Vagina (tissue), 2 donors: ENCODE results near the gene AGBL1. TPM values are rescaled to one million over a fixed set of nuclear protein-coding genes. Genes with fewer than 3 reads are reported as not detected.

Experiments used
- DNase-seq, 2 donors: peaks; one replicate each; pipeline ENCODE4 v3.0.0-alpha.2; 2017; ENCODE audit errors: extremely low spot score in 2 of 2
- H3K27ac ChIP-seq: fragments of 200-600 bp; sonication (generic); one replicate; pipeline ENCODE4 v1.5.1; 2019
- H3K27me3 ChIP-seq: fragments of 200-600 bp; sonication (generic); one replicate; pipeline ENCODE4 v1.5.1; 2019
- H3K36me3 ChIP-seq, 2 donors: fragments of 200-600 bp; sonication (generic); one replicate each; pipeline ENCODE4 v1.5.1; 2017 to 2019
- H3K4me1 ChIP-seq: fragments of 200-600 bp; sonication (generic); one replicate; pipeline ENCODE4 v1.5.1; 2019
- H3K4me3 ChIP-seq, 2 donors: fragments of 200-600 bp; sonication (generic); 1 replicate in 1 of 2; 2 replicates in 1 of 2; pipeline ENCODE4 v1.5.1; 2016 to 2019
- H3K9me3 ChIP-seq: fragments of 200-600 bp; sonication (generic); one replicate; pipeline ENCODE4 v1.5.1; 2019
- CTCF ChIP-seq, 3 experiments: fragments of 450-650 bp in 2 of 3; fragments of 200-600 bp in 1 of 3; sonication (generic) in 1 of 3; IDR thresholded peaks; one replicate each; pipeline ENCODE4 v1.5.1; 2017 to 2019; ENCODE audit warnings: antibody characterized with exemption in 3 of 3, mild to moderate bottlenecking in 2 of 3, moderate library complexity in 2 of 3
- POLR2A ChIP-seq, 2 donors: fragments of 450-650 bp; IDR thresholded peaks; one replicate each; pipeline ENCODE4 v1.6.1; 2017; ENCODE audit warnings: antibody characterized with exemption in 2 of 2, mild to moderate bottlenecking in 2 of 2, moderate library complexity in 2 of 2
- POLR2AphosphoS5 ChIP-seq, 2 donors: sonication (generic); formaldehyde crosslinking; IDR thresholded peaks; one replicate each; pipeline ENCODE4 v1.9.0; 2017; ENCODE audit warnings: antibody characterized with exemption in 2 of 2, mild to moderate bottlenecking in 2 of 2, low read depth in 1 of 2; ENCODE audit not compliant: insufficient read depth in 1 of 2
- intact Hi-C: fragments of 100-400 bp; cut with DNase I; formaldehyde crosslinking; loops from one replicate; pipeline ENCODE4 v1.15.1; 2023
- total RNA-seq: library from RNA; depleted of rRNA; stranded (reverse); fragments of >200 nt; gene quantifications from one replicate; pipeline ENCODE4 v1.2.3, GENCODE V29; 2016

Gene AGBL1
- total RNA-seq, 1 donor from 2014 or later, result not detected

GRCh38 chr15:86917361-86917671 is 837.6 kb downstream of the AGBL1 start:
- intact Hi-C loops, result no loop called here
- Histone ChIP-seq H3K4me1 (peaks cover 9% of the 10 kb centered on the region), H3K4me3 (no peak overlapping the region), H3K27me3 (no peaks in the 10 kb centered on the region), H3K9me3 (no peaks in the 10 kb centered on the region), H3K36me3 (no peaks in the 10 kb centered on the region), H3K27ac (no peak overlapping the region)
- TF ChIP-seq POLR2A (IDR thresholded peaks at IDR 0.05), result no peak
- TF ChIP-seq POLR2AphosphoS5 (IDR thresholded peaks at IDR 0.05; ENCODE audit: insufficient read depth in 1 of 2, low read depth in 1 of 2), result no peak
- TF ChIP-seq CTCF (IDR thresholded peaks at IDR 0.05), result no peak
- no peak for DNase-seq

GRCh38 chr15:86919581-86919980 is 839.9 kb downstream of the AGBL1 start:
- intact Hi-C loops, result no loop called here
- TF ChIP-seq CTCF (IDR thresholded peaks at IDR 0.05) (no peak), POLR2AphosphoS5 (IDR thresholded peaks at IDR 0.05; ENCODE audit: insufficient read depth in 1 of 2, low read depth in 1 of 2) (no peak)
- no peak for DNase-seq
- H3K4me3 ChIP-seq, result no peak overlapping the region
- no peaks in the 10 kb centered on the region for H3K27me3 ChIP-seq
- H3K9me3 ChIP-seq, result no peaks in the 10 kb centered on the region
- no peak overlapping the region for H3K27ac ChIP-seq
- peaks cover 9% of the 10 kb centered on the region for H3K4me1 ChIP-seq
- H3K36me3 ChIP-seq, result no peaks in the 10 kb centered on the region

GRCh38 chr15:86929461-86929860 is 849.8 kb downstream of the AGBL1 start:
- no peak for TF ChIP-seq POLR2A (IDR thresholded peaks at IDR 0.05)
- no peak for TF ChIP-seq CTCF (IDR thresholded peaks at IDR 0.05)
- no peak for TF ChIP-seq POLR2AphosphoS5 (IDR thresholded peaks at IDR 0.05; ENCODE audit: insufficient read depth in 1 of 2, low read depth in 1 of 2)
- Histone ChIP-seq H3K9me3 (no peaks in the 10 kb centered on the region), H3K36me3 (no peaks in the 10 kb centered on the region), H3K27me3 (no peaks in the 10 kb centered on the region), H3K4me3 (no peak overlapping the region), H3K4me1 (no peaks in the 10 kb centered on the region), H3K27ac (no peak overlapping the region)
- DNase-seq, result no peak
- intact Hi-C loops, result no loop called here

- intact Hi-C loops, result no loop called here
- Histone ChIP-seq H3K36me3 (no peaks in the 10 kb centered on the region), H3K27ac (no peak overlapping the region), H3K9me3 (no peaks in the 10 kb centered on the region), H3K4me3 (no peak overlapping the region), H3K4me1 (no peaks in the 10 kb centered on the region), H3K27me3 (no peaks in the 10 kb centered on the region)
- no peak for DNase-seq
- TF ChIP-seq POLR2AphosphoS5 (IDR thresholded peaks at IDR 0.05; ENCODE audit: insufficient read depth in 1 of 2, low read depth in 1 of 2), result no peak
- no peak for TF ChIP-seq POLR2A (IDR thresholded peaks at IDR 0.05)
- no peak for TF ChIP-seq CTCF (IDR thresholded peaks at IDR 0.05)
These were observed 852.8 kb downstream of the AGBL1 start for GRCh38 chr15:86932456-86932855.

- Histone ChIP-seq H3K4me3 (no peak overlapping the region), H3K36me3 (no peaks in the 10 kb centered on the region), H3K4me1 (no peaks in the 10 kb centered on the region), H3K27me3 (no peaks in the 10 kb centered on the region), H3K9me3 (no peaks in the 10 kb centered on the region), H3K27ac (no peak overlapping the region)
- TF ChIP-seq POLR2A (IDR thresholded peaks at IDR 0.05) (no peak), POLR2AphosphoS5 (IDR thresholded peaks at IDR 0.05; ENCODE audit: insufficient read depth in 1 of 2, low read depth in 1 of 2) (no peak), CTCF (IDR thresholded peaks at IDR 0.05) (no peak)
- intact Hi-C loops, result no loop called here
- no peak for DNase-seq
These were observed 856.2 kb downstream of the AGBL1 start for GRCh38 chr15:86935841-86936240.
